ENCODE measurements around the gene SQOR.

Gene SQOR

DNA sequence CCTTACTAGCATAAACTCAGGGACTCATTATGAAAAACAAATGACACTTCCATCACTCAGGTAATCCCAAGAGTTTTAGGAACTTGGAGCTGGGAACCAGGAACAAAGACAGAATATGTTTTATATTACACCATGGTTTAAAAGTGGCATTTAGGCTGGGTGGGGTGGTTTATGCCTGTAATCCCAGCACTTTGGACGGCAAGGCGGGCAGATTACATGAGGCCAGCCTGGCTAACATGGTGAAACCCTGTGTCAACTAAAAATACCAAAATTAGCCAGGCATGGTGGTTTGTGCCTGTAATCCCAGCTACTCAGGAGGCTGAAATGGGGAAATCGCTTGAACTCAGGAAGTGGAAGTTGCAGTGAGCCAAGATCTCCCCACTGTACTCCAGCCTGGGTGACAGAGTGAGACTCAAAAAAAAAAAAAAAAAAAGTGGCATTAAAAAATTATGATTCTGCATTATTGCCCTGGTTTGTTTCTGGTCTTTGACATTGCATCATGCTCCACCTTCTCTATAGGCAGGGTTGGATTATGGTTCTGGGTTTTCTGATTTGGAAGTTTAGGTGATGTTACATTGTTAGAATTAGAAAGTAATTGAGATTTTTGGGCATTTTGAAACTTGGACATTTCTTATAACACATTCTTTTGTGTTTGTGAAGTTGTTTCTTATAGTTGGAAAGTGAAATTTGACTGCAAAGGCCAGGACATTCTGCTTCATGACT lies 19.0 kb downstream of the SQOR start:
- H3K4me3 ChIP-seq (ENCODE audit: low read length), result no peak overlapping the region
- no peak for DNase-seq (ENCODE audit: low read depth, low spot score)

DNA sequence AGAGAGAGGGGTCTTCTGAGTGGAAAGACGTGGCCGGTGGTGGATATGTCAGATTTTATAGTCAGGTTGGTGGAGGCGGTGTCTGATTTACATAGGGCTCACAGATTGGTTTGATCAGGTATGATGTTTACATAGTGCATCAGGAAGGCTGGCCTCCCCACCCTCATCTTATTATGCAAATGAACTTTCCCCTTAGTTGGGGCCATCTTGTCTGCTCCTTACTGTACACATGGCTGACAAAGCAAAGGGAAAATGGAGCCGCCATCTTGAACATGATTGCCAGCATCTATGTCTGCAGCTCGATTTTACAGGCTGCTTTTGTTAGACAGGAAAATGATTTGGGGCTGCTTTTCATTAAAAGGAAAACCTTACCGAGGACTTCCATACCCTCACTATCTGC lies 19.9 kb downstream of the SQOR start:
- H3K4me3 ChIP-seq (ENCODE audit: low read length), result no peak overlapping the region
- DNase-seq (ENCODE audit: low read depth, low spot score), result no peak

GRCh38 chr15:45657254-45657653 lies 22.4 kb downstream of the SQOR start:
- H3K4me3 ChIP-seq (ENCODE audit: low read length), result no peak overlapping the region
- no peak for DNase-seq (ENCODE audit: low read depth, low spot score)

GRCh38 chr15:45657764-45658545 lies 23.1 kb downstream of the SQOR start:
- H3K4me3 ChIP-seq (ENCODE audit: low read length), result no peak overlapping the region
- no peak for DNase-seq (ENCODE audit: low read depth, low spot score)

DNA sequence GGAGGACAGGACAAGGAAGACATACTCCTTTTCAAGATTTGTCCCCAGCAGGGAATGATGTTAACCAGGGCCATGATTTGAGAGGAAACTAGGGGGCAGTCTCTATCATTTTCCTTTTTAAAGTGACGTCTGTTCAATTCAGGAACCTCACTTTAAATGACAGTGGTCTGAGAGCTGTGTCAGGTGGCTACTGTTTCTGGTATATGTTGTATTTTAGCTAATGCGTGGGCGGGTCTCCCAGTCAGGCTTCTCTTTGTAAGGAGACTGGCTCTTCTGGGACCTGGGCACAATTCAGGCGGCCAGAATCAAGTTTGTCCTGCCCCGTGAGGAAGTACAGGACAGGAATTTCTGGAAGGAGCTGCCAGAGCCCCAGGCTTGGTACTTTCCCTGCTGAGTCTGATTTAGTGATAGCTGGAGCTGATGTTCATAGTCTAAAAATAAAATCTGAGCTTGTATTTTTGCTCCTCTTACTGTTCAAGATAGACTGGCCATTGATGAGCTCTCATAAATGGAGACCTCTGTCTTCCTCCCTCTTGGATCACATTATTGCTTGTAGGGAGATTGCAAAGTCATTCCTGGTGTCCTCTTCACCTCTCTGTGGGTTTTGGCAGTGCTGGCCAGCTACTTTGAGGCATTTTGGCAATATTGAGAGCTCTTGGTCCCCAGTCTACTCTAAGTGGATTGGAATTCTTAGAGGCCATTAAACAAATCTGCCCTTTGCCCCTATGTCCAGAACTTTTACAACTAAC lies 25.6 kb downstream of the SQOR start:
- DNase-seq (ENCODE audit: low read depth, low spot score), result no peak
- no peak overlapping the region for H3K4me3 ChIP-seq (ENCODE audit: low read length)

- no peak for DNase-seq (ENCODE audit: low read depth, low spot score)
- no peak overlapping the region for H3K4me3 ChIP-seq (ENCODE audit: low read length)
Measured at GRCh38 chr15:45662375-45662774, 27.5 kb downstream of the SQOR start.

- DNase-seq (ENCODE audit: low read depth, low spot score), result no peak
- H3K4me3 ChIP-seq (ENCODE audit: low read length), result no peak overlapping the region
Measured at GRCh38 chr15:45664451-45664850, 29.6 kb downstream of the SQOR start.

DNA sequence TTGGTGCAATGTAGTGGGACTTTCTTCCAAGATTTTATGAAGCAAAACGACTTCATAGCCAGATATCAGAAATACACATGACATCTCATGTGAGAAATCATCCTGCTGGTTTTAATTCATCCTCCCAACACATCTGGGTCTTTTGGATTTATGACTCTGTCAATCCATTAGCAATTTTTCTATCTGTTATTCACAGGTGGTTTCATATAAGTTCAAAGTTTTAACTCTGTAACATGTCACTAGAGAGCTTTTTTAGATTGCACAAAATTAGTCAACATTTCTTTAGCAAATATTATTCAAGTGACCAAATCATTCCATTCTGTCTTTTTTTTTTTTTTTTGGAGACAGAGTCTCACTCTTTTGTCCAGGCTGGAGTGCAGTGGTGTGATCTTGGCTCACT lies 30.4 kb downstream of the SQOR start:
- no peak for DNase-seq (ENCODE audit: low read depth, low spot score)

DNA sequence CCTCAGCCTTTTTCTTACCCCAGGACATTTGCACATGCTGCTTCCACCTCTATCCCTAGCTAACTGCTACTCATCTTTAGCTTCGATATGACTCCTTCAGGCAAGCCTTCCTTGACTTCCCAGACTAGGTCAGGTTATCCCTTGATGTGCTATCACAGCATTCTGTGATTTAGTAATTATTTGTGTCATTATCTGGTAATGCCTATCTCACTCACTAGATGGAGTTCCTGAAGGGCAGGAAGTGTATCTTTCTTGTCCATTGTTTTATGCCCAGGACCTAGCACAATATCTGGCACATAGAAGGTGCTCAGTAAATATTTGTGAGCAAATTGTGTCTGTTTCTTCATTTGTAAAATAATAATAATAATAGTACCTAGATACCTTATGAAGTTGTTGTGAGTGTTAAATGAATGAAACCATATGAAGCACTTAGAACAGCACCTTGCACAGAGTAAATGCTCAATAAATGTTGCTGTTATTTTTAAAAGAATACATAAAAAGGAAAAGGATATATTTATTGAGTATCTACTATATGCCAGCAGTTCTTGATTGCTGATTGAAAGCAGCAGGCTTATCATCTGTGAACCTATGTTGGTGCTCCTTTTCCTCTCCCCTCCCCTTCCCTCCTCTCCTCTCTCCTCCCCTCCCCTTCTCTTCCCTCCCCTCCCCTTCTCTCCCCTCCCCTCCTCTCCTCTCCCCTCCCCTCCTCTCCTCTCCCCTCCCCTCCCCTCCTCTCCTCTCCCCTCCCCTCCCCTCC lies 31.5 kb downstream of the SQOR start:
- no peak for DNase-seq (ENCODE audit: low read depth, low spot score)
- no peak overlapping the region for H3K4me3 ChIP-seq (ENCODE audit: low read length)

More for the DNA sequence above, 30.4 kb downstream of the SQOR start:
- H3K4me3 ChIP-seq (ENCODE audit: low read length), result no peak overlapping the region

- no peak overlapping the region for H3K4me3 ChIP-seq (ENCODE audit: low read length)
- DNase-seq (ENCODE audit: low read depth, low spot score), result no peak
Measured at GRCh38 chr15:45667002-45667401, 32.2 kb downstream of the SQOR start.

GRCh38 chr15:45668386-45668785 lies 33.6 kb downstream of the SQOR start:
- DNase-seq (ENCODE audit: low read depth, low spot score), result no peak
- H3K4me3 ChIP-seq (ENCODE audit: low read length), result no peak overlapping the region

GRCh38 chr15:45669422-45669821 lies 34.6 kb downstream of the SQOR start:
- no peak for DNase-seq (ENCODE audit: low read depth, low spot score)
- H3K4me3 ChIP-seq (ENCODE audit: low read length), result no peak overlapping the region

DNA sequence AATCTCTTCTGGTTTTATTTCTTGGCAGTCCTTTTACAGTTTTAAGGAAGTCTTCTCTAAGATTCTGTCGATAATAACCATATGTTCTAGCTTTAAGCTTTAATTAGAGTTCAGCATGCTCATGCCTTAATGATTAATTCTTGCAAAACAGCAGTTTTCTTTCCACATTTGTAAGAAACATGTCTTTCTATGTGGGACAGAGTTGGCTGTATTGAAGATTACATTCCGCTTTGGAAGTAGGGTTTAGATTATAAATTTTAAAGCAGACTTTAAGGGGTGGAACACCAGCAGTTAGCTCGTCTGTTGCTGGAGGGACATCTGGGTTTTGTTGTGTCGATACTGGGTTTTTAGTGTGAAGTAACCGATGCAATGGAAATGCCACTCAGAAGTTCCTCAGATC lies 35.3 kb downstream of the SQOR start:
- no peak for DNase-seq (ENCODE audit: low read depth, low spot score)
- H3K4me3 ChIP-seq (ENCODE audit: low read length), result no peak overlapping the region

GRCh38 chr15:45670511-45670910 lies 35.7 kb downstream of the SQOR start:
- H3K4me3 ChIP-seq (ENCODE audit: low read length), result no peak overlapping the region
- DNase-seq (ENCODE audit: low read depth, low spot score), result no peak

GRCh38 chr15:45674677-45675076 lies 39.8 kb downstream of the SQOR start:
- no peak for DNase-seq (ENCODE audit: low read depth, low spot score)
- no peak overlapping the region for H3K4me3 ChIP-seq (ENCODE audit: low read length)

DNA sequence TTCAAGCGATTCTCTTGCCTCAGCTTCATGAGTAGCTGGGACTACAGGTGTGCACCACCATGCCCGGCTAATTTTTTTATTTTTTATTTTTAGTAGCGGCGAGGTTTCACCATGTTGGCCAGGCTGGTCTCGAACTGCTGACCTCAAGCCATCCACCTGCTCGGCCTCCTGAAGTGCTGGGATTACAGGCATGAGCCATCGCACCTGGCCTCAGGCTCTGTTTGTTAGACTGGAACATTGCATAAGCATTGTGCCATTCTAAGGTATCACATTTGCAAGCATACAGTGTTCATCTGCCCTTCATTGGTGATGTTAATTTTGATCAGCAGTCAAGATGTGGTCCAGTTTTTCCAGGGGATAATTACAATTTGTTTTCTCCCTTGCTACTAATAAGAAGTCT lies 43.0 kb downstream of the SQOR start:
- no peak overlapping the region for H3K4me3 ChIP-seq (ENCODE audit: low read length)
- no peak for DNase-seq (ENCODE audit: low read depth, low spot score)

DNA sequence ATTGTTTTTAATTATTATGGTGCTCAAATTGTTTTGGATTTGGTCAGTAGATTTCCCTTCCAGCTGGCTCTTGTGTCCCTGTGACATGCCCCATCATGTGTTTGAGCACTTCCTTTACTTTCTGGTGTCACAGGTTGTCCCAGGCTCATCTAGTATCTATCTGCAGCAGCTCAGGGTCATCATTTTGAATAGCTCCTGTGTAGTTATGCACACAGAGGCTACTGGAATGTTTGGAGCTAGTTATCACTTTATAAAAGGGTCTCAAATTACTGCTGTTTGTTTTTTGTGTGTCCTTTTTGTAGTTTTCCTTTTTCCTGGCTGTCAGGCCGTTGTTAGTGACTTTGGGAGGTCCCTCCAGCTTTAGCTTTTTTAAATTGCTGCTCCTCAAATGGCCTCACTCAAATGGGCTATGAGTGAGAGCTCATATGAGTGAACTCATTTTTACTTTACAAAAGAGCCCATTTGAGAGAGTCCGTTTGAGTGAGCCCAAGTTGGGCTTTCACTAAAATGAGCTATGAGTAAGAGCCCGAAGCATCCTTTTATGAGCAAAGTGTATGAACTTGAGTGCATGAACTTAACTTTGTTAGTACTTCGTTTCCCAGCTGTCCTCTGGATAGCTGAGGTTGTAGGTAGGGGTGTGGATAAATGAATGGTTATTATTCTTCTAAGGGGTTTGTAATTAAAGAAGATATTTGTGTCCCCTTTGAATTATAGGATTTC lies 43.8 kb downstream of the SQOR start:
- H3K4me3 ChIP-seq (ENCODE audit: low read length), result no peak overlapping the region
- no peak for DNase-seq (ENCODE audit: low read depth, low spot score)

DNA sequence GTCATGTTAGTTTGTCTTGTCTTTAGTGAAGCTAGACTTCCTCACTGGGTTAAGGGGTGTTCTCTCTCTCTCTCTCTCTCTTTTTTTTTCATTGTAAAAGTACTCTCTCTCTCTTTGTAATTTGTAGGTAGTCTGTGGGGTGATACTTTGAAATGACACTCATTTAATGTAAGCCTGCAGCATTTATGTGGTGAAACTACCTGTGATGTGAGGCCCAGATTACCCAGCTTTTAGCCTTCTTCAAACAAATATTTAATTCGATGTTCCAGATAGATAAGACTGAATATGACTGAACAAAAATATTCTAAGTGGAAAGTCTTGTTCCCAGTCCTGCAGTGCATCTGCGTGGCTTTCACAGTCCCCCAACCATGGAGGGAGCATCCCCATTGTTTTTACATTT lies 49.7 kb downstream of the SQOR start:
- no peak overlapping the region for H3K4me3 ChIP-seq (ENCODE audit: low read length)
- DNase-seq (ENCODE audit: low read depth, low spot score), result peak; percentile 25

GRCh38 chr15:45689616-45690015 lies 54.8 kb downstream of the SQOR start:
- H3K4me3 ChIP-seq (ENCODE audit: low read length), result no peak overlapping the region
- DNase-seq (ENCODE audit: low read depth, low spot score), result no peak
